Thymus (tissue), 11 donors: Measurements from ENCODE around the gene MACROD2. TPM values are rescaled to one million over a fixed set of nuclear protein-coding genes. Genes with fewer than 3 reads are reported as not detected.

ENCODE experiments used
- DNase-seq, 9 donors: peaks; one replicate each; pipeline ENCODE4 v3.0.0-alpha.2; 2013; ENCODE audit warnings: low spot score in 9 of 9, low read depth in 6 of 9, missing footprints in 1 of 9
- H3K27ac ChIP-seq, 2 donors: one replicate each; pipeline ENCODE4 v1.5.1; 2013; ENCODE audit warnings: control low read depth in 1 of 2, low read depth in 1 of 2, low read length in 1 of 2, mild to moderate bottlenecking in 1 of 2, moderate library complexity in 1 of 2
- H3K27me3 ChIP-seq, 2 donors: one replicate each; pipeline ENCODE4 v1.5.1; 2013; ENCODE audit warnings: low read length in 1 of 2; ENCODE audit not compliant: control insufficient read depth in 2 of 2, insufficient read depth in 1 of 2
- H3K36me3 ChIP-seq, 2 donors: one replicate each; pipeline ENCODE4 v1.5.1; 2013; ENCODE audit warnings: low read length in 1 of 2, mild to moderate bottlenecking in 1 of 2, moderate library complexity in 1 of 2; ENCODE audit not compliant: control insufficient read depth in 2 of 2, insufficient read depth in 2 of 2
- H3K4me1 ChIP-seq, 2 donors: one replicate each; pipeline ENCODE4 v1.5.1; 2013; ENCODE audit warnings: low read length in 2 of 2; ENCODE audit not compliant: control insufficient read depth in 2 of 2, insufficient read depth in 2 of 2
- H3K4me3 ChIP-seq, 2 donors: one replicate each; pipeline ENCODE4 v1.5.1; 2013; ENCODE audit warnings: low read length in 2 of 2, control low read depth in 1 of 2, mild to moderate bottlenecking in 1 of 2
- H3K9me3 ChIP-seq, 2 donors: one replicate each; pipeline ENCODE4 v1.5.1; 2013; ENCODE audit warnings: low read length in 1 of 2, mild to moderate bottlenecking in 1 of 2; ENCODE audit not compliant: control insufficient read depth in 2 of 2, insufficient read depth in 1 of 2
- WGBS: extraction: QIAGEN DNeasy Blood & Tissue Kit; methylation state at CpG from one replicate; pipeline ENCODE4 v1.1.7; 2013; 5-methylcytosine and 5-hydroxymethylcytosine counted together
- polyA plus RNA-seq: library from polyadenylated mRNA; stranded (reverse); fragments of 200-250 nt; gene quantifications from one replicate; pipeline ENCODE4 v1.2.3, GENCODE V29; 2013
- total RNA-seq: library from RNA; stranded (reverse); fragments of 120-200 nt; gene quantifications from one replicate; pipeline ENCODE4 v1.2.4, GENCODE V29; 2013
- donor health status: healthy.

MACROD2 gene
- total and polyA plus RNA-seq, 2 donors, result 1.6 to 4.2 TPM

DNA sequence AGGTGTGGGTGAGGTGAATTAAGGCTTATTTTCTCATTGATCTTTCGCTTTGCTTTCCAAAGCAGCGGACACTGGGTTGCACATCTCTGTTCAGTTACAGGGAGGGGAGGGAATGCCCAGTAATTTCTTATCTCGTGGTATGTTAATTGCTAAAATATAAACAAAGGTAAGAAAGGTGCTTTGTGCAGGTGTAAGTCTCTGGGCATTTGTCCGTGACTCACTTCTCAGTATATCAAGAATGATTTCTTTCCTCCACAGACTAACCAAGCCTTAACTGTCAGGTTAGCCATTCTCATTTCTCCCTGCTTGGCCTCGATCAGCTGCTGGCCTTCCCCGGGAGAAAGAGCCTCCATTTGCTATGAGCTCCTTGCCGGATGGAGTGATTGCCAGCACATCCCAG, 1715.9 kb downstream of the MACROD2 start:
- DNase-seq, result no peak
- no peak overlapping the region for H3K27ac ChIP-seq
- no peaks in the 10 kb centered on the region for H3K4me1 ChIP-seq
- no peaks in the 10 kb centered on the region for H3K36me3 ChIP-seq
- no peak overlapping the region for H3K4me3 ChIP-seq
- no peaks in the 10 kb centered on the region for H3K27me3 ChIP-seq
- no peaks in the 10 kb centered on the region for H3K9me3 ChIP-seq
- 96% methylated on average over 7 of the region's 7 CpGs for WGBS

DNA sequence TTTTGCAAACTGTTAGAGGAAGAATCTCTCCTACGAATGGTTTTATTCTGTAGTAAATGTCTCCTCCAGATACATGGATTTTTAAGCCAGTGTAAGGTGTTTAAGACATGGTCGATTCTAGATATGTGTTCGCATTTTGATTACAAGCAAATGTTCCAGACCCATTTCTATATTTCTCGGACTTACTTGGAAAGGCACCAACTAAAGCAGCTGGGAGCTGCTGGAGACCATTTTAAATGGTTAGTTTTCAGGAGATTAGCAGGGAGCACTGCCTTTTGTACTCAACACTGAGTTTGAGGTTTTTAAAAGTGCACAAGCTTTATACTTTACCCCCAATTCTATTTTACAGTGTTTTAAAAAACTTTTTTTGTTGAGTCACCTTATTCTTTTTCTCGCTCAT, 1720.9 kb downstream of the MACROD2 start:
- no peaks in the 10 kb centered on the region for H3K9me3 ChIP-seq
- no peaks in the 10 kb centered on the region for H3K36me3 ChIP-seq
- no peaks in the 10 kb centered on the region for H3K27me3 ChIP-seq
- no peak for DNase-seq
- WGBS, result 95% methylated on average over 5 of the region's 5 CpGs
- no peaks in the 10 kb centered on the region for H3K4me1 ChIP-seq
- H3K4me3 ChIP-seq, result no peak overlapping the region
- H3K27ac ChIP-seq, result no peak overlapping the region

DNA sequence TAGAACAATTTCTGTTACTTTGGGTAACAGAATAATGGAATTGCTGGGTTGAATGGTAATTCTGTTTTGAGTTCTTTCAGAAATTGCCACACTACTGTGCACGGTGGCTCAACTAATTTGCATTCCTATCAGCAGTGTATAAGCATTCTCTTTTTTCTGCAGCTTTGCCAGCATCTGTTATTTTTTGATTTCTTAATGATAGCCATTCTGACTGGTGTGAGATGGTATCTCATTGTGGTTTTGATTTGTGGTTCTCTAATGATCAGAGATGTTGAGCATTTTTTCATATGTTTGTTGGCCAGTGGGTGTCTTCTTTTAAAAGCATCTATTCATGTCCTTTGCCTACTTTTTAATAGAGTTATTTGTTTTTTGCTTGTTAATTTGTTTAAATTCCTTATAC, 1731.1 kb downstream of the MACROD2 start:
- H3K27me3 ChIP-seq, result no peaks in the 10 kb centered on the region
- 94% methylated on average over 1 of the region's 1 CpG for WGBS
- DNase-seq, result no peak
- no peak overlapping the region for H3K4me3 ChIP-seq
- no peaks in the 10 kb centered on the region for H3K36me3 ChIP-seq
- H3K4me1 ChIP-seq, result no peaks in the 10 kb centered on the region
- no peaks in the 10 kb centered on the region for H3K9me3 ChIP-seq
- no peak overlapping the region for H3K27ac ChIP-seq

DNA sequence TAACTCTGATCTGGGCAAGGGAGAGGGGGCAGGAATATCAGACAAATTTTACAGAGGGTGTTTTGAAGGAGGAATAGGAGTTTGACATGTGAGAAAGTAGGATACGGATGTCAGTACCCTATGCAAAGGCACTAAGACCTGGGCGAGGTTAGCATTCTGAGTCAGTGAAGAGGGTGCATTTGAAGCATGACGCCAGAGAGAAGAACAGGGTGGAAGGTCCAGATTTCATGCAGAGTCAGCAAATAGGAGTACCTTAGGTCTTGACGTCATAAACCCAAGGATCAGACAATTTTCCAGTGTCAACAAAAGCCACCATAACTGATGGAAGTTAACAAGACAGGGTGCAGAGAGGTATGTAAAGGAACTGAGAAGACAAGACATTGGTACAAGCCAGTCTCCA, 1738.7 kb downstream of the MACROD2 start:
- Histone ChIP-seq H3K4me3 (no peak overlapping the region), H3K36me3 (no peaks in the 10 kb centered on the region), H3K4me1 (no peaks in the 10 kb centered on the region), H3K27me3 (no peaks in the 10 kb centered on the region), H3K27ac (no peak overlapping the region), H3K9me3 (no peaks in the 10 kb centered on the region)
- WGBS, result 70% methylated on average over 4 of the region's 4 CpGs
- DNase-seq, result no peak

DNA sequence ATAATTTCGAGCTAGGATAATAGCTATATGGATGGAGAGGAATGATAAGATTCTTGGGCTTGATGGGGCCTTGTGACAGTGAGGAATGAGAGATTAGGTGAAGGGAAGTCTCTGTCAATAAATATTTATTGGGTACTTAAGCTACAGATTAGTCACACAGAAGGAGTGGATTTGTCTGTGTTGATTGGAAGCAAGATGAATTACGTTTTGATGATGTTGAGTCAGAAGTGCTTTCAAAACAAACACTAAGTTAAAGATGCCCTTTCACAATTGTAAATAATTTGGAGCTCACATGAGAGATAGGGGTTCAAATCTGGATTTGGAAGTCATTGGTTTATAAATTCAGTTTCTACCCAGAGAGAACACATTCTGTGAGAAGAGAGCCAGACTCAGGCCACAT, 1743.7 kb downstream of the MACROD2 start:
- Histone ChIP-seq H3K4me1 (no peaks in the 10 kb centered on the region), H3K4me3 (no peak overlapping the region), H3K36me3 (no peaks in the 10 kb centered on the region), H3K9me3 (no peaks in the 10 kb centered on the region), H3K27ac (no peak overlapping the region), H3K27me3 (no peaks in the 10 kb centered on the region)
- WGBS, result 83% methylated on average over 2 of the region's 2 CpGs
- no peak for DNase-seq

DNA sequence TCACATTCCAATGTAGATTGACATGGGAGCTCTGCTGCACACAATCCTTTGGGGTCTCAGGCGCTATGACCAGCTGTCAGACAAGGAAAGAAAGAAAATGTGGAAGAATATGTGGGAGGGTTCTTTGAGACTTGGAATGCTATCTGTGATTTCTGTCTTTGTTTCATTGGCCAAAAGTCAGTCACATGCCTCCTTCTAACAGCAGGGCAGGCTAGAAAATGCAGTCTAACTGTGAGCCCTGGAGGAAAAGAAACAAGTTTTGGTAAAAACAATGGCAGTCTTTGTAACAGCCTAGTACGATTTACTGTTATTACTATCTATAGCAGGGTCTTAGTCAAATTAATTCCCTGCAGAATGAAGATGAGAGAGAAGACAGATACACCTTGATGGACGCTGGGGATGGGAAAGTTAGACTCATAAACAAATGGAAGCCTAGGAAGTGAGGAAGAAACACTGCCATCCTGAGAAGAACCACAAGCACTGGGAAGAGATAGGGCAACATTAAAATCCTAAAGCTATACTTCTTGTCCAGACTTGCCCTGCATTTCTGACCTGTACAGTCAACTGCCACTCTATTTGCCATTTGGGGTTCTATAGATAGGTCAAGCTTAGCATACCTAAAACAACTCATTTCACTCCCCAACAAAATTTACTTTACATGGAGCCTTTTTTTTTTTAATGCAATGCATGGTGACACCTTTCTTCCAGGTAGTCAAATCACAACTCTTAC, 1744.9 kb downstream of the MACROD2 start:
- Histone ChIP-seq H3K27ac (no peak overlapping the region), H3K36me3 (no peaks in the 10 kb centered on the region), H3K4me1 (no peaks in the 10 kb centered on the region), H3K27me3 (no peaks in the 10 kb centered on the region), H3K9me3 (no peaks in the 10 kb centered on the region), H3K4me3 (no peak overlapping the region)
- no peak for DNase-seq
- 86% methylated on average over 3 of the region's 3 CpGs for WGBS

DNA sequence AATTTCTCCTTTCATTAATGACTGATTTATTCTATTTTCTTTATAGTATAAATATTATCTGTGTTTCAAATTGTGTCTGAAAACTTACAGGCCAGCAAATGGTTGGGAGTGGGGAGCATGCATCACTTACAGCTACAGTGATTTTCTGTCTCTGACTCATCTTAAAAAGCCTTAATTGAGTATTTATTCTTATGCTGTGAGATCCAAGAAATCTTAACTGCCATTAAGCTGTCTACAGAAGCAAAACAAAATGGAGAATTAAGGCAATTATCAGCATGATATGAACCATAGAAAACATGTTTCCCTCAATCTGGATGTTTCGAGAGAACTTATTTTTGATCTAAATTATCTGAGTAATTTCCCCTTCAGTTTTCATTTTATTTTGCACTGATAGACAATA, 1746.8 kb downstream of the MACROD2 start:
- DNase-seq, result no peak
- no peak overlapping the region for H3K27ac ChIP-seq
- H3K4me3 ChIP-seq, result no peak overlapping the region
- H3K36me3 ChIP-seq, result no peaks in the 10 kb centered on the region
- H3K27me3 ChIP-seq, result no peaks in the 10 kb centered on the region
- H3K4me1 ChIP-seq, result no peaks in the 10 kb centered on the region
- WGBS, result 95% methylated on average over 1 of the region's 1 CpG
- H3K9me3 ChIP-seq, result no peaks in the 10 kb centered on the region

DNA sequence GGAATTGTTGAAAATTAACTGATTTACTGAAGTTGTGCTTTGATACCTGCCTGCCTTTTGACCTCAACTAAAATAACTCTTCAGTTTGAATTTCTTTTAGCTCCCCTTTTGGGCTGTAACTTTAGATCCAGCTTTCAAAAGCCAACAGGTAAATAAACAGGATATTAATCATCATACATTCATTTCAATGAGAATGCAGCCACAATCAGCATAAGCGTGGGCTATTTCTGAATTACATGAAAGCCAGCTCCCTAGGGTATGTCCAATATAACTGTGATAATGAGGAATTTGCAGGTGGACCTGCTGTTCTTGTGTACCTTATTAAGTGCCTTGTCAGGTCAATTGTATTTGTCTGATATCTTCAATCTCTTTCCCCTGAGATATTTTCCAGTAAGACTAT, 1747.3 kb downstream of the MACROD2 start:
- DNase-seq, result no peak
- 95% methylated on average over 1 of the region's 1 CpG for WGBS
- no peak overlapping the region for H3K27ac ChIP-seq
- no peaks in the 10 kb centered on the region for H3K9me3 ChIP-seq
- no peaks in the 10 kb centered on the region for H3K36me3 ChIP-seq
- H3K4me3 ChIP-seq, result no peak overlapping the region
- H3K27me3 ChIP-seq, result no peaks in the 10 kb centered on the region
- no peaks in the 10 kb centered on the region for H3K4me1 ChIP-seq

DNA sequence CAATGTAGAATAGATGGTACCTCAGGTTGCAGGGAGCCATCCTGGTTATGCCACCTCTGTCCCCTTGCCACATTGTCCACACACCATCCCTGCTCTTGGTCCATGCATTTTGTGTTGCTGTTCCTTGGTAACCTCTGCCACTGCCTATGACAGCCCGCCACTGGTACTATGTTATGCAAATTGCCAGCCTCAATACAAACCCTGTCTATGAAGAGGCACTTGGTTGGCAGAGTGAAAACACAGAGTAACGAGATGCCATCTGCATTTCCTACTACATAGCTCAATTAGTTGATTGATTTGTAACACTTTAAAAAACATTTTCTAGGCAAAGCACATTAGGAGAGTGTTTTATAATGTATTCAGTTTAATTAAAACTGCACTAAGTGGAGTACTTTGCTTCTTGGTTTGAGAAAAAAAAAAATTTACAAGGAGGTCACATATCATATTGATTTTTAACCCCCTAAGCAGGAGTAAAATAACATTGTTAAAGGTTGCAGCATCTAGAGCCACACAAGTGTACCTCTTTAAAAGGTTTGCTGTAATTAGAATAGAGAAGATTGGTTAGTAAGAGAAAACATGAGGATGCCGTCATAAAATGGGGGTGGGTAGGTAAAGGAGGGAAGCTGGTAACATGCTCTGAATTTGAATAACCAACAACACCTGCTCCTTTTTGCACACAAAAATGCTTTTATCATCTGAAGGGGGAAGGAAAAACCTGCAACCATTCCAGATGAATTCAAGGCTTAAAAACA, 1760.9 kb downstream of the MACROD2 start:
- Histone ChIP-seq H3K4me3 (no peak overlapping the region), H3K36me3 (no peaks in the 10 kb centered on the region), H3K27ac (no peak overlapping the region), H3K4me1 (no peaks in the 10 kb centered on the region), H3K9me3 (no peaks in the 10 kb centered on the region), H3K27me3 (no peaks in the 10 kb centered on the region)
- DNase-seq, result no peak
- 86% methylated on average over 3 of the region's 3 CpGs for WGBS
